Esophagus squamous epithelium (tissue), 4 donors: Measurements from ENCODE around the gene SH2B2.

Source experiments
- CTCF ChIP-seq, 6 experiments: fragments of 450-650 bp in 4 of 6; fragments of 200-600 bp in 2 of 6; sonication (generic) in 2 of 6; IDR thresholded peaks; one replicate each; pipeline ENCODE4 v1.5.1; 2016 to 2019; ENCODE audit warnings: antibody characterized with exemption in 6 of 6, mild to moderate bottlenecking in 4 of 6, moderate library complexity in 4 of 6
- POLR2A ChIP-seq, 4 donors: fragments of 450-650 bp; IDR thresholded peaks; one replicate each; pipeline ENCODE4 v1.6.1; 2017; ENCODE audit warnings: antibody characterized with exemption in 4 of 4, mild to moderate bottlenecking in 4 of 4, moderate library complexity in 3 of 4

- no peak for TF ChIP-seq CTCF (IDR thresholded peaks at IDR 0.05)
- TF ChIP-seq POLR2A (IDR thresholded peaks at IDR 0.05): no peak
Observed at GRCh38 chr7:102310414-102310815, 23.7 kb downstream of the SH2B2 start.
